ENCODE measurements around the gene WWOX.

Gene WWOX

GRCh38 chr16:79170555-79171246, 1071.2 kb downstream of the WWOX start:
- no peak for TF ChIP-seq CTCF (IDR thresholded peaks at IDR 0.05; ENCODE audit: control insufficient read depth, extremely low read depth, insufficient read depth)
- DNase-seq (ENCODE audit: low read depth), result no peak
- no peak overlapping the region for H3K4me3 ChIP-seq (ENCODE audit: low read depth, low read length)

- H3K4me3 ChIP-seq (ENCODE audit: low read depth, low read length), result no peak overlapping the region
- TF ChIP-seq CTCF (IDR thresholded peaks at IDR 0.05; ENCODE audit: control insufficient read depth, extremely low read depth, insufficient read depth), result no peak
- DNase-seq (ENCODE audit: low read depth), result no peak
These were observed 1072.0 kb downstream of the WWOX start for GRCh38 chr16:79171504-79171903.

DNA sequence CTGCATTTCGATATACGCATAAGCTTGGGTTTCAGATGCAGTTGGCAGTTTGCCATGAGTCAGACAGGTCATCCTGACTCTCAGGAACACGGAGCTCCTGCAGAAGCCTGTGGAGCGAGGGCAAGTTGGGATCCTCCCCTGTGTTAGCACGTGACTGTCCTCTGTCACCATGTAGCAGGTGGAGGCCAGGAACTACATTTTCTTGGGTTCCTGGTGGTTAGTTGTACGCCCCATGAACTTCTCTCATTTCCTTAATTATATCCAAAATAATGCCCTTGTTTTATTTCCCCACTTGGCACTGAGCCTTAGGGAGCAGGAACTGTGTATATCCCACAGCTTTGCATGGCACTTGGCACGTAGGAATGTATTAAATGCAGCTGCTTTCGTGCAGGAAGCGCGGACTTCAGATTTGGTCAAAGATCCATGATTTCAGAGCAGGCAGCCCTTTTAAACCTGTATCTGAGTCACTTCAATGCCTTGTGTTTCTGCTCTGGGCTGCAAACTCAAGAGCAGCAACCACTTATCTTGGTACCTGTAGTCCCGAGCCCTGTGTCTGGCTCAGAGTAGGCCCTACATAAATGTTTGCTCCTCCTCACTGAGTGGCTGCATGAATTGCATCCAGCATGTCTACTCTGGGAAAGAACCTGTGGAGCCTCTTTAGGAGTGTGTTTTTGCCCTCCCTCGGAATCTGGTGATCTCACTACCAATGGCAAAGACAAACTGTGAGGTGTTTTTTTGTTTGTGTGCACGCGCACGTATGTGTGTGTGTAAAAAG, 1072.7 kb downstream of the WWOX start:
- DNase-seq (ENCODE audit: low read depth), result peak; percentile 46
- TF ChIP-seq CTCF (IDR thresholded peaks at IDR 0.05; ENCODE audit: control insufficient read depth, extremely low read depth, insufficient read depth), result no peak

GRCh38 chr16:79172976-79173500, 1073.6 kb downstream of the WWOX start:
- DNase-seq (ENCODE audit: low read depth), result no peak
- no peak overlapping the region for H3K4me3 ChIP-seq (ENCODE audit: low read depth, low read length)
- TF ChIP-seq CTCF (IDR thresholded peaks at IDR 0.05; ENCODE audit: control insufficient read depth, extremely low read depth, insufficient read depth), result no peak

More for the DNA sequence above, 1072.7 kb downstream of the WWOX start:
- H3K4me3 ChIP-seq (ENCODE audit: low read depth, low read length), result no peak overlapping the region

- DNase-seq (ENCODE audit: low read depth), result no peak
- TF ChIP-seq CTCF (IDR thresholded peaks at IDR 0.05; ENCODE audit: control insufficient read depth, extremely low read depth, insufficient read depth), result no peak
- no peak overlapping the region for H3K4me3 ChIP-seq (ENCODE audit: low read depth, low read length)
These were observed 1074.5 kb downstream of the WWOX start for GRCh38 chr16:79173919-79174318.

- no peak for TF ChIP-seq CTCF (IDR thresholded peaks at IDR 0.05; ENCODE audit: control insufficient read depth, extremely low read depth, insufficient read depth)
- no peak overlapping the region for H3K4me3 ChIP-seq (ENCODE audit: low read depth, low read length)
- DNase-seq (ENCODE audit: low read depth), result no peak
These were observed 1076.0 kb downstream of the WWOX start for GRCh38 chr16:79175286-79176057.

Measured in LNCaP clone FGC (cell line).